Activated CD4-positive, alpha-beta T cell treated with anti-CD3 and anti-CD28 coated beads, Interleukin-2, amount 50 U/mL, for 48 hours (primary cell): ENCODE measurements around the gene WDR88.
"Not testable (repeated sequence)": the region's sequence is repeated elsewhere in the genome, so short reads cannot be mapped to it uniquely, and the experiment has no call there.

Experiments
- DNase-seq, 2 experiments: peaks; one replicate each; pipeline ENCODE4 v3.0.0-alpha.2; 2020

The WDR88 gene

GRCh38 chr19:33132021-33132420 lies at the start of gene WDR88:
Gene WDR88 (plus strand): TSS chr19:33132114. CDS start chr19:33132170, 56 bp downstream.
- no peak for DNase-seq

- no peak for DNase-seq
Observed at GRCh38 chr19:33085570-33086128, 46.3 kb upstream of the WDR88 start.

GRCh38 chr19:33086955-33087354 lies 45.0 kb upstream of the WDR88 start:
- no peak for DNase-seq

- DNase-seq = no peak
Observed at GRCh38 chr19:33089010-33089409, 42.9 kb upstream of the WDR88 start.

GRCh38 chr19:33090179-33090578 lies 41.7 kb upstream of the WDR88 start:
- DNase-seq = no peak

GRCh38 chr19:33093420-33094210 lies 38.3 kb upstream of the WDR88 start:
- DNase-seq = no peak

GRCh38 chr19:33094436-33095067 lies 37.4 kb upstream of the WDR88 start:
- no peak for DNase-seq

GRCh38 chr19:33096005-33096404 lies 35.9 kb upstream of the WDR88 start:
- no peak for DNase-seq

GRCh38 chr19:33098055-33098534 lies 33.8 kb upstream of the WDR88 start:
- no peak for DNase-seq

- no peak for DNase-seq
Observed at GRCh38 chr19:33100894-33101644, 30.8 kb upstream of the WDR88 start.

GRCh38 chr19:33102893-33103292 lies 29.0 kb upstream of the WDR88 start:
- no peak for DNase-seq

- no peak for DNase-seq
Observed at GRCh38 chr19:33108161-33108560, 23.8 kb upstream of the WDR88 start.

GRCh38 chr19:33110137-33110910 lies 21.6 kb upstream of the WDR88 start:
- DNase-seq = no peak

- DNase-seq = no peak
Observed at GRCh38 chr19:33111587-33111986, 20.3 kb upstream of the WDR88 start.

- DNase-seq = no peak
Observed at GRCh38 chr19:33114312-33114711, 17.6 kb upstream of the WDR88 start.

GRCh38 chr19:33117501-33117900 lies 14.4 kb upstream of the WDR88 start:
- DNase-seq = no peak

GRCh38 chr19:33118643-33119042 lies 13.3 kb upstream of the WDR88 start:
- DNase-seq = no peak

- DNase-seq = no peak
Observed at GRCh38 chr19:33124207-33125098, 7.5 kb upstream of the WDR88 start.

- DNase-seq = peak; percentile 41 to 54
Observed at GRCh38 chr19:33125929-33126388, 6.0 kb upstream of the WDR88 start.

- not testable (repeated sequence) for DNase-seq
Observed at GRCh38 chr19:33126712-33127111, 5.2 kb upstream of the WDR88 start.

- DNase-seq = no peak
Observed at GRCh38 chr19:33129901-33130300, 2.0 kb upstream of the WDR88 start.
